Endothelial cell of umbilical vein (primary cell): ENCODE results near the gene HS3ST3A1. TPM values are rescaled to one million over a fixed set of nuclear protein-coding genes. Genes with fewer than 3 reads are reported as not detected.

Experiments used
- BruUV-seq: library from RNA; stranded (reverse); fragments of 400-500 nt; replicated peaks from 2 replicates; lab custom pipeline; 2021; lab: Mats Ljungman, UMichigan
- CTCF ChIA-PET: fragments of 300-600, 350-600 bp; sonication (Branson Sonifier 250); formaldehyde crosslinking; loops from one replicate; lab custom pipeline; 2021; ENCODE audit warnings: antibody characterized with exemption, inconsistent platforms; lab: Charles Lee
- POLR2A ChIA-PET: fragments of 300-600, 350-600 bp; sonication (Branson Sonifier 250); formaldehyde crosslinking; loops from one replicate; lab custom pipeline; 2021; ENCODE audit warnings: antibody characterized with exemption, inconsistent platforms; lab: Charles Lee
- DNase-seq: peaks from one replicate; pipeline ENCODE4 v3.0.0-alpha.2; 2011; ENCODE audit warnings: low read depth, low spot score
- FAIRE-seq: peaks from 2 replicates; lab custom pipeline; 2011; peaks lifted over from hg19 to GRCh38; lab: Jason Lieb, UNC
- H2AFZ ChIP-seq: 2 replicates; pipeline ENCODE4 v1.6.0; 2012; ENCODE audit warnings: low read depth, low read length, control low read depth, inconsistent platforms
- H3K27ac ChIP-seq: 2 replicates; pipeline ENCODE4 v1.5.1; 2011; ENCODE audit warnings: low read depth, mild to moderate bottlenecking, control low read depth, low read length, moderate library complexity; ENCODE audit not compliant: insufficient read depth
- H3K27me3 ChIP-seq, 2 experiments: 2 replicates each; pipeline versions ENCODE4 v1.6.0 to v1.6.1; 2011; ENCODE audit warnings: low read length in 2 of 2, mixed read lengths in 1 of 2; ENCODE audit not compliant: control insufficient read depth in 2 of 2, insufficient read depth in 2 of 2
- H3K36me3 ChIP-seq, 2 experiments: 2 replicates in 1 of 2; 3 replicates in 1 of 2; pipeline ENCODE4 v1.5.1; 2011; ENCODE audit warnings: low read length in 2 of 2, mild to moderate bottlenecking in 1 of 2, moderate library complexity in 1 of 2; ENCODE audit not compliant: control insufficient read depth in 2 of 2, insufficient read depth in 2 of 2; ENCODE audit errors: extremely low read depth in 1 of 2
- H3K4me1 ChIP-seq: 3 replicates; pipeline ENCODE4 v1.5.1; 2011; ENCODE audit warnings: mild to moderate bottlenecking, low read length; ENCODE audit not compliant: control insufficient read depth, insufficient read depth; ENCODE audit errors: extremely low read depth
- H3K4me2 ChIP-seq: 2 replicates; pipeline ENCODE4 v1.6.1; 2011; ENCODE audit warnings: low read length, control low read depth, mixed read lengths; ENCODE audit not compliant: insufficient read depth
- H3K4me3 ChIP-seq, 3 experiments: fragments of 200-600 bp in 1 of 3; sonication (generic), shearing (Covaris generic) in 1 of 3; replicated peaks in 1 of 3; 2 replicates each; pipeline ENCODE4 v1.5.1; 2011 to 2016; ENCODE audit warnings: control low read depth in 3 of 3, low read length in 3 of 3, mild to moderate bottlenecking in 2 of 3, inconsistent platforms in 1 of 3, low read depth in 1 of 3, moderate library complexity in 1 of 3; ENCODE audit not compliant: insufficient read depth in 1 of 3
- H3K79me2 ChIP-seq: 2 replicates; pipeline ENCODE4 v1.6.0; 2012; ENCODE audit warnings: low read length, inconsistent platforms; ENCODE audit not compliant: control insufficient read depth, insufficient read depth
- H3K9ac ChIP-seq: replicated peaks from 2 replicates; pipeline ENCODE3; 2011; ENCODE audit warnings: low read length, control low read depth; ENCODE audit not compliant: insufficient read depth; ENCODE audit errors: extremely low read depth
- H3K9me1 ChIP-seq: replicated peaks from 3 replicates; pipeline ENCODE4 v1.6.0; 2011; ENCODE audit warnings: mild to moderate bottlenecking, low read length; ENCODE audit not compliant: control insufficient read depth, insufficient read depth; ENCODE audit errors: extremely low read depth
- H3K9me3 ChIP-seq: replicated peaks from 2 replicates; pipeline ENCODE4 v1.5.1; 2012; ENCODE audit warnings: low read length, inconsistent platforms; ENCODE audit not compliant: control insufficient read depth, insufficient read depth
- H4K20me1 ChIP-seq: replicated peaks from 2 replicates; pipeline ENCODE3; 2011; ENCODE audit warnings: mild to moderate bottlenecking, low read length; ENCODE audit not compliant: control insufficient read depth, insufficient read depth; ENCODE audit errors: extremely low read depth
- CTCF ChIP-seq, 2 donors: IDR thresholded peaks; 1 replicate in 1 of 2; 2 replicates in 1 of 2; pipeline ENCODE4 v1.5.1; 2011; ENCODE audit warnings: low read length in 2 of 2, mild to moderate bottlenecking in 2 of 2, moderate library complexity in 2 of 2, control low read depth in 1 of 2, inconsistent platforms in 1 of 2, low read depth in 1 of 2; ENCODE audit not compliant: insufficient read depth in 1 of 2; ENCODE audit errors: extremely low read depth in 1 of 2
- EZH2 ChIP-seq: IDR thresholded peaks from 2 replicates; pipeline ENCODE4 v1.6.1; 2012; ENCODE audit warnings: borderline replicate concordance, low read depth, mild to moderate bottlenecking, moderate library complexity, low read length, inconsistent platforms; ENCODE audit not compliant: severe bottlenecking
- FOS ChIP-seq: IDR thresholded peaks from 2 replicates; pipeline ENCODE4 v1.6.1; 2011; ENCODE audit warnings: mild to moderate bottlenecking, low read length, moderate library complexity, borderline replicate concordance; ENCODE audit not compliant: insufficient read depth
- GATA2 ChIP-seq: IDR thresholded peaks from 2 replicates; pipeline ENCODE4 v1.7.0; 2011; ENCODE audit warnings: low read depth, mild to moderate bottlenecking, moderate library complexity, mixed read lengths, low read length; ENCODE audit not compliant: insufficient read length, insufficient read depth
- JUN ChIP-seq: IDR thresholded peaks from 2 replicates; pipeline ENCODE4 v1.6.1; 2011; ENCODE audit warnings: borderline replicate concordance, low read depth; ENCODE audit not compliant: insufficient read length, insufficient read depth
- MYC ChIP-seq: IDR thresholded peaks from one replicate; pipeline ENCODE4 v1.6.1; 2011; ENCODE audit warnings: mild to moderate bottlenecking, low read depth, low read length
- POLR2A ChIP-seq: IDR thresholded peaks from 2 replicates; pipeline ENCODE4 v1.6.1; 2012; ENCODE audit warnings: low read depth, mild to moderate bottlenecking, control low read depth, low read length
- POLR2AphosphoS5 ChIP-seq: IDR thresholded peaks from 2 replicates; pipeline ENCODE4 v1.6.1; 2012; ENCODE audit warnings: low read depth, mild to moderate bottlenecking, control low read depth, low read length, moderate library complexity; ENCODE audit not compliant: insufficient read depth
- dilution Hi-C: fragments of 300-500 bp; cut with MboI; formaldehyde crosslinking; loops from one replicate; pipeline ENCODE4 v1.15.0; 2019; ENCODE audit warnings: low sequenced_read_pairs; ENCODE audit not compliant: extremely low pct_ligation_motif_present
- intact Hi-C: fragments of 100-400 bp; cut with micrococcal nuclease; formaldehyde crosslinking; loops from one replicate; pipeline ENCODE4 v1.10.0; 2022
- polyA plus RNA-seq, 4 experiments: library from polyadenylated mRNA; depleted of rRNA in 3 of 4; stranded (reverse) in 3 of 4; unstranded in 1 of 4; fragments of >200 nt; gene quantifications; 2 replicates each; pipeline versions ENCODE4 v1.2.1 to v1.2.3, GENCODE V29; 2011 to 2012; ENCODE audit warnings: missing spikeins in 1 of 4
- total RNA-seq: library from RNA; stranded (reverse); gene quantifications from 2 replicates; pipeline ENCODE4 v1.2.3, GENCODE V29; 2021

Gene HS3ST3A1
- total and polyA plus RNA-seq, 2 donors (not counting 3 experiments of a cell fraction or from before 2014, with no cell fraction given), result not detected

GRCh38 chr17:13513039-13513405 is 88.7 kb downstream of the HS3ST3A1 start:
- intact Hi-C loops, result no loop called here
- no peak overlapping the region for H3K9ac ChIP-seq
- no peaks in the 10 kb centered on the region for H3K27me3 ChIP-seq
- no peaks in the 10 kb centered on the region for H3K9me1 ChIP-seq
- H4K20me1 ChIP-seq, result no peaks in the 10 kb centered on the region
- no peak for FAIRE-seq
- no peak overlapping the region for H3K27ac ChIP-seq
- ChIA-PET POLR2A (no interaction called here), CTCF (no interaction called here)
- no peak overlapping the region for H3K4me2 ChIP-seq
- H3K79me2 ChIP-seq, result no peaks in the 10 kb centered on the region
- no peaks in the 10 kb centered on the region for H3K36me3 ChIP-seq
- no peaks in the 10 kb centered on the region for H3K4me1 ChIP-seq
- no peak for DNase-seq
- no peak overlapping the region for H2AFZ ChIP-seq
- no peak overlapping the region for H3K4me3 ChIP-seq
- H3K9me3 ChIP-seq, result peaks cover 4% of the 10 kb centered on the region
- TF ChIP-seq JUN, result no peak
- TF ChIP-seq EZH2, result no peak
- no peak for TF ChIP-seq GATA2
- no peak for TF ChIP-seq POLR2AphosphoS5
- TF ChIP-seq POLR2A, result no peak
- TF ChIP-seq MYC, result no peak
- TF ChIP-seq FOS, result no peak
- TF ChIP-seq CTCF (IDR thresholded peaks at IDR 0.05; ENCODE audit: extremely low read depth in 1 of 2, insufficient read depth in 1 of 2, low read depth in 1 of 2, low read length in 2 of 2), result no peak
- dilution Hi-C loops, result no loop called here
- no TSS peak for BruUV-seq
